GM12892 (cell line): ENCODE results near the gene COL23A1.

Source experiments
- POLR2A ChIP-seq: IDR thresholded peaks from 2 replicates; pipeline ENCODE4 v1.6.1; 2011; ENCODE audit warnings: low read depth, low read length, control low read depth
- TAF1 ChIP-seq: IDR thresholded peaks from 2 replicates; pipeline ENCODE4 v1.6.1; 2011; ENCODE audit warnings: low read depth, mild to moderate bottlenecking, control low read depth, low read length, borderline replicate concordance

DNA sequence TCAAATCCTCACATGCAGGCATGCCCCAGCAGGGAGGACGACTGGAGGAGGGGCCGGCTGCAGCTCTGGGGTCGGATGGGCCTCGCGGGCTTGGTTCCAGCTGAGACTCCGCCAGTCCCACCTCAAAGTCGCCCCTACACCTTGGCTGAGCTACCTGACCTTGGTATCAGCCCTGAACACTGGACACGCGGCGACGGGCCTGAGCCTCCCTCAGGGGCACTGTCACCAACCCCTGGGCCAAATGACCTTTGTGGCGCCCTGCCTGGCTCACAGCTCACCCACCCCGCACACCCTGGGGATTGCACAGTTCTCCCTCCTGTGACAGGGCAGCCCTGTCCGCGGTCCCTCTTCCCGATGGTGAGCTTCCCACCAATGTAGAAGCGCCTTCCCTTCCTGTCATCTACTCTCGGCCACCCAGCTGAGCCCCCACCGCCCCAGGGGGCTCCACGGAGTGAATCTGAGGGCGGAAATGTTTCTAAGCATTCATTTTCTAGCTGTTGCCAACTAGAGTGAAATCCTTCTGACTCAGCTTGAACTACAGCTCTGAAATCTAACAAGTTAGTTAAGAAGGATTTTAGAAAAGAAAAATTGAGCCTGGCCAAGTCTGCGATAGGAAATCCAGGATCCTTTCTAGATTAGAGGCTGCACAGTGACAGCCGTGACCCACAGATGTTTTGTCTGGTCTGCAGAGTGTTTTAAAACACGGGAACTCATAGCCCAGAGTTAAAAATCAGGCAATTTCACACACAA lies 218.7 kb downstream of the COL23A1 start:
- no peak for TF ChIP-seq TAF1
- no peak for TF ChIP-seq POLR2A
